Osteoblast (primary cell): ENCODE data around the gene CYB5RL. TPM values are rescaled to one million over a fixed set of nuclear protein-coding genes. Genes with fewer than 3 reads are reported as not detected.

ENCODE experiments used
- DNase-seq: peaks from one replicate; pipeline ENCODE4 v3.0.0; 2011; ENCODE audit warnings: low spot score, mixed read lengths; ENCODE audit not compliant: insufficient read length; ENCODE audit errors: missing footprints
- H2AFZ ChIP-seq: 2 replicates; pipeline ENCODE4 v1.6.0; 2011; ENCODE audit warnings: mild to moderate bottlenecking, low read length
- H3K27ac ChIP-seq: 2 replicates; pipeline ENCODE4 v1.5.1; 2011; ENCODE audit warnings: mild to moderate bottlenecking, low read depth, low read length, moderate library complexity
- H3K27me3 ChIP-seq: 2 replicates; pipeline ENCODE4 v1.6.0; 2012; ENCODE audit warnings: mild to moderate bottlenecking, control low read depth, inconsistent platforms, low read length, moderate library complexity; ENCODE audit not compliant: insufficient read depth
- H3K36me3 ChIP-seq: 2 replicates; pipeline ENCODE4 v1.5.1; 2011; ENCODE audit warnings: mild to moderate bottlenecking, low read length, control low read depth, moderate library complexity; ENCODE audit not compliant: insufficient read depth
- H3K4me1 ChIP-seq: 2 replicates; pipeline ENCODE4 v1.5.1; 2011; ENCODE audit warnings: mild to moderate bottlenecking, low read length, control low read depth, moderate library complexity; ENCODE audit not compliant: insufficient read depth
- H3K4me2 ChIP-seq: 2 replicates; pipeline ENCODE4 v1.6.0; 2011; ENCODE audit warnings: mild to moderate bottlenecking, low read length; ENCODE audit not compliant: insufficient read depth
- H3K4me3 ChIP-seq: fragments of 200-600 bp; sonication (generic); 3 replicates; pipeline ENCODE4 v1.5.1; 2012; ENCODE audit warnings: mild to moderate bottlenecking, low read length, inconsistent platforms; ENCODE audit not compliant: insufficient read depth
- H3K79me2 ChIP-seq: 2 replicates; pipeline ENCODE4 v1.6.0; 2012; ENCODE audit warnings: mild to moderate bottlenecking, low read length, control low read depth, inconsistent platforms; ENCODE audit not compliant: insufficient read depth
- H3K9me3 ChIP-seq: 2 replicates; pipeline ENCODE4 v1.5.1; 2011; ENCODE audit warnings: low read depth, low read length, control low read depth
- H4K20me1 ChIP-seq: 2 replicates; pipeline ENCODE4 v1.6.0; 2012; ENCODE audit warnings: mild to moderate bottlenecking, low read length, control low read depth; ENCODE audit not compliant: insufficient read depth
- CTCF ChIP-seq: IDR thresholded peaks from 2 replicates; pipeline ENCODE4 v1.5.1; 2011; ENCODE audit warnings: mild to moderate bottlenecking, low read depth, low read length, moderate library complexity; ENCODE audit errors: extremely low read depth
- total RNA-seq: library from RNA; depleted of rRNA; stranded (reverse); fragments of >200 nt; gene quantifications from 2 replicates; pipeline ENCODE4 v1.2.3, GENCODE V29; 2012

The CYB5RL gene, protein sequence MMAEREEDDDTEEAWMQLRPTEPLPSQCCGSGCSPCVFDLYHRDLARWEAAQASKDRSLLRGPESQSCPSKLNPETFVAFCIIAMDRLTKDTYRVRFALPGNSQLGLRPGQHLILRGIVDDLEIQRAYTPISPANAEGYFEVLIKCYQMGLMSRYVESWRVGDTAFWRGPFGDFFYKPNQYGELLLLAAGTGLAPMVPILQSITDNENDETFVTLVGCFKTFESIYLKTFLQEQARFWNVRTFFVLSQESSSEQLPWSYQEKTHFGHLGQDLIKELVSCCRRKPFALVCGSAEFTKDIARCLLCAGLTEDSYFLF
- 10.3 and 11.6 TPM in 2 replicates for total RNA-seq

DNA sequence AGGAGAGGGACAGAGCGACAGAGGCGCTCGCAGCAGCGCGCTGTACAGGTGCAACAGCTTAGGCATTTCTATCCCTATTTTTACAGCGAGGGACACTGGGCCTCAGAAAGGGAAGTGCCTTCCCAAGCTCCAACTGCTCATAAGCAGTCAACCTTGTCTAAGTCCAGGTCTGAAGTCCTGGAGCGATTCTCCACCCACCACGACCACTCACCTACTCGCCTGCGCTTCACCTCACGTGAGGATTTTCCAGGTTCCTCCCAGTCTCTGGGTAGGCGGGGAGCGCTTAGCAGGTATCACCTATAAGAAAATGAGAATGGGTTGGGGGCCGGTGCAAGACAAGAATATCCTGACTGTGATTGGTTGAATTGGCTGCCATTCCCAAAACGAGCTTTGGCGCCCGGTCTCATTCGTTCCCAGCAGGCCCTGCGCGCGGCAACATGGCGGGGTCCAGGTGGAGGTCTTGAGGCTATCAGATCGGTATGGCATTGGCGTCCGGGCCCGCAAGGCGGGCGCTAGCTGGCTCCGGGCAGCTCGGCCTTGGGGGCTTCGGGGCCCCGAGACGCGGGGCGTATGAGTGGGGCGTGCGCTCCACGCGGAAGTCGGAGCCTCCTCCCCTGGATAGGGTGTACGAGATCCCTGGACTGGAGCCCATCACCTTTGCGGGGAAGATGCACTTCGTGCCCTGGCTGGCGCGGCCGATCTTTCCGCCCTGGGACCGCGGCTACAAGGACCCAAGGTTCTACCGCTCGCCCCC is at the start of gene CYB5RL, which contains the start of gene MRPL37:
Gene CYB5RL (minus strand): TSS at position 266 of the 754 bp plus-strand sequence. CDS start 4,414 bp downstream, outside the sequence.
Gene MRPL37 (plus strand): TSS at position 403 of the 754 bp plus-strand sequence. CDS start 77 bp downstream, at position 480.
- peak; percentile 99 for DNase-seq
- Histone ChIP-seq H3K36me3 (peaks cover 13% of the 10 kb centered on the region), H3K27me3 (no peaks in the 10 kb centered on the region), H2AFZ (peak within 1 kb of the TSS; percentile 98), H3K9me3 (no peaks in the 10 kb centered on the region), H3K79me2 (peaks cover 54% of the 10 kb centered on the region), H3K4me3 (peak within 1 kb of the TSS; percentile 93), H4K20me1 (no peaks in the 10 kb centered on the region), H3K4me1 (peaks cover 20% of the 10 kb centered on the region), H3K27ac (peak within 1 kb of the TSS; percentile 77), H3K4me2 (peak within 1 kb of the TSS; percentile 99)
- no peak for TF ChIP-seq CTCF

DNA sequence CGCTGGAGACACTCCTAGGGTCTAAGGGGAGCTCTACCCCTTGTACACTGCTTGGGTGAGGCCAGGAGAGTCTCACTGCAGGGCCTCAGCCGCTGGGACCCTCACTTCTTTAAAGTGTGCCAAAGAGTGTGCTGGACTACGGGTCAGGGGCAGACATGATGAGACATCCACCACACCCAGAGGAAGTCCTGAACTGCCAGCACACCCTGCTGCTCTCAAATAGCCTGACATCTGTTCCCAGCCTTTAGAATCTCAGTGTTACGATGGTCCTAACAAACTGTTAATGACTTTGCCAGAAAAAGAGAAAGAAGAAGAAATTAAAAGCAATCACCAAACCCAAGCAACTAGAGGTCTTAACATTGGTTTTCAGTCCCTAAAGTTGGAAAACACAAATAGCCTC is 49.1 kb upstream of the CYB5RL start:
- H4K20me1 ChIP-seq, result peaks cover 3% of the 10 kb centered on the region
- no peak overlapping the region for H2AFZ ChIP-seq
- no peak overlapping the region for H3K4me3 ChIP-seq
- H3K27me3 ChIP-seq, result no peaks in the 10 kb centered on the region
- no peaks in the 10 kb centered on the region for H3K9me3 ChIP-seq
- peaks cover 7% of the 10 kb centered on the region for H3K36me3 ChIP-seq
- H3K4me2 ChIP-seq, result no peak overlapping the region
- no peaks in the 10 kb centered on the region for H3K79me2 ChIP-seq
- no peak for TF ChIP-seq CTCF
- H3K4me1 ChIP-seq, result peaks cover 21% of the 10 kb centered on the region
- no peak overlapping the region for H3K27ac ChIP-seq
- DNase-seq, result no peak

DNA sequence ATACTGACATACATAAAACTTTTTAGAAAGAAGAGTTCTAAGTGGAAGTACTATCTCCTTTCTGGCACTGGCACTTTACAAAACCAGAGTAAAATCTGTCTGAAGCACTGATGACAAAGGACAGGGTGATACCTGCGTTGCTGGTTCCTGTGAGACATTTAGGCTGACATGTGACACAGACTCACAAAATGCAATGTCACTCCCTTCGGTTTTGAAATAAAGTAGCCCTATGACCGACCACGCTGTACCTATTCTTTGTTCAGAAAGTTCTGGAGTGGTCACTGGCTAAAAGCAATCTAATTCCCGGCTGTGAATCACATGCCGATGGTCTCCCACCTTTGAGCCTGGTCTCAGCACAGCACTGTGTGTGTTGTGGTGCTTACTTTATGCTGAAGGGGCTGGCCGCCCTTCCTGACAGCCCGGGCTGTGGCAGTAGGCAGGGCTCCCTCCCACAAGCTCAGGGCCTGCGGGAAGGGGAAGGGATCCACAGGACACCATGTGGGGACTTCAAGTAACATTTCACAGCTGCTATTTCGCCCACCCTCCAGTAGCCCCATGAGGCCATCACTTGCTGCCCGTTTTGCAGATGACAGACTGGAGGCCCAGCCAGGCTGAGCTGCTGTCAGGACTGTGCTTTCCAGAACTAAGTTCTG is 48.2 kb upstream of the CYB5RL start:
- Histone ChIP-seq H3K4me2 (no peak overlapping the region), H3K27me3 (no peaks in the 10 kb centered on the region), H3K79me2 (no peaks in the 10 kb centered on the region), H2AFZ (no peak overlapping the region), H3K27ac (no peak overlapping the region), H4K20me1 (peaks cover 3% of the 10 kb centered on the region), H3K36me3 (peaks cover 8% of the 10 kb centered on the region), H3K4me1 (peaks cover 13% of the 10 kb centered on the region), H3K9me3 (no peaks in the 10 kb centered on the region), H3K4me3 (no peak overlapping the region)
- TF ChIP-seq CTCF, result no peak
- DNase-seq, result no peak
